ENCODE measurements around the gene PLAC8.
"Not testable (repeated sequence)": the region's sequence is repeated elsewhere in the genome, so short reads cannot be mapped to it uniquely, and the experiment has no call there.

PLAC8 gene

GRCh38 chr4:83112678-83113428 lies 1.7 kb downstream of the PLAC8 start:
- H3K4me3 ChIP-seq (ENCODE audit: low read depth, low read length): no peak overlapping the region

GRCh38 chr4:83112231-83112630 lies 2.3 kb downstream of the PLAC8 start:
- H3K4me3 ChIP-seq (ENCODE audit: low read depth, low read length): no peak overlapping the region

- not testable (repeated sequence) for H3K4me3 ChIP-seq (ENCODE audit: low read depth, low read length)
These were observed 2.8 kb downstream of the PLAC8 start for GRCh38 chr4:83111751-83112141.

- no peak overlapping the region for H3K4me3 ChIP-seq (ENCODE audit: low read depth, low read length)
These were observed 3.4 kb downstream of the PLAC8 start for GRCh38 chr4:83110970-83111750.

GRCh38 chr4:83110223-83110945 lies 4.1 kb downstream of the PLAC8 start:
- H3K4me3 ChIP-seq (ENCODE audit: low read depth, low read length): peak overlapping the region; percentile 48

- H3K4me3 ChIP-seq (ENCODE audit: low read depth, low read length): peak overlapping the region; percentile 48
These were observed 4.9 kb downstream of the PLAC8 start for GRCh38 chr4:83109480-83110222.

GRCh38 chr4:83108101-83108861 lies 6.2 kb downstream of the PLAC8 start:
- no peak overlapping the region for H3K4me3 ChIP-seq (ENCODE audit: low read depth, low read length)

GRCh38 chr4:83107631-83108030 lies 6.9 kb downstream of the PLAC8 start:
- H3K4me3 ChIP-seq (ENCODE audit: low read depth, low read length): no peak overlapping the region

GRCh38 chr4:83104991-83105390 lies 9.5 kb downstream of the PLAC8 start:
- H3K4me3 ChIP-seq (ENCODE audit: low read depth, low read length): no peak overlapping the region

GRCh38 chr4:83096397-83096796 lies 18.1 kb downstream of the PLAC8 start:
- no peak overlapping the region for H3K4me3 ChIP-seq (ENCODE audit: low read depth, low read length)

- H3K4me3 ChIP-seq (ENCODE audit: low read depth, low read length): no peak overlapping the region
These were observed 21.4 kb downstream of the PLAC8 start for GRCh38 chr4:83093060-83093640.

GRCh38 chr4:83089410-83090157 lies 24.9 kb downstream of the PLAC8 start:
- H3K4me3 ChIP-seq (ENCODE audit: low read depth, low read length): no peak overlapping the region

GRCh38 chr4:83084956-83085355 lies 29.6 kb downstream of the PLAC8 start:
- not testable (repeated sequence) for H3K4me3 ChIP-seq (ENCODE audit: low read depth, low read length)

- H3K4me3 ChIP-seq (ENCODE audit: low read depth, low read length): no peak overlapping the region
These were observed 30.5 kb downstream of the PLAC8 start for GRCh38 chr4:83083925-83084475.

GRCh38 chr4:83082777-83083176 lies 31.8 kb downstream of the PLAC8 start:
- H3K4me3 ChIP-seq (ENCODE audit: low read depth, low read length): no peak overlapping the region

GRCh38 chr4:83080561-83080960 lies 34.0 kb downstream of the PLAC8 start:
- no peak overlapping the region for H3K4me3 ChIP-seq (ENCODE audit: low read depth, low read length)

GRCh38 chr4:83075311-83076095 lies 39.0 kb downstream of the PLAC8 start:
- H3K4me3 ChIP-seq (ENCODE audit: low read depth, low read length): no peak overlapping the region

GRCh38 chr4:83074783-83075182 lies 39.7 kb downstream of the PLAC8 start:
- H3K4me3 ChIP-seq (ENCODE audit: low read depth, low read length): not testable (repeated sequence)

Data from iPS-11a (cell line).